HG02973 (cell line): ENCODE results near the gene PLEKHG4B.
"Not testable (repeated sequence)": the region's sequence is repeated elsewhere in the genome, so short reads cannot be mapped to it uniquely, and the experiment has no call there.

Experiments used
- ATAC-seq: cut with Tn5 transposase; IDR thresholded peaks from one replicate; pipeline ENCODE4 v1.9.1; 2021; ENCODE audit warnings: moderate library complexity; ENCODE audit not compliant: unreplicated experiment

PLEKHG4B gene

GRCh38 chr5:217494-218456 lies 125.8 kb downstream of the PLEKHG4B start, which contains the start of the genes CCDC127 and SDHA:
TSS of gene CCDC127 (minus strand) at chr5:218153. CDS start at chr5:216849, 1,304 bp downstream.
TSS of gene SDHA (plus strand) at chr5:218320. CDS start at chr5:218356, 36 bp downstream.
- peak; percentile 72 for ATAC-seq

- peak; percentile 17 for ATAC-seq
Measured at GRCh38 chr5:218457-219291, 126.7 kb downstream of the PLEKHG4B start.

- ATAC-seq: no peak
Measured at GRCh38 chr5:219460-219863, 127.5 kb downstream of the PLEKHG4B start.

GRCh38 chr5:219991-220390 lies 128.0 kb downstream of the PLEKHG4B start:
- no peak for ATAC-seq

- ATAC-seq: not testable (repeated sequence)
Measured at GRCh38 chr5:222951-223715, 131.2 kb downstream of the PLEKHG4B start.

GRCh38 chr5:223791-224190 lies 131.8 kb downstream of the PLEKHG4B start:
- no peak for ATAC-seq

- ATAC-seq: no peak
Measured at GRCh38 chr5:225334-225733, 133.4 kb downstream of the PLEKHG4B start.

- ATAC-seq: not testable (repeated sequence)
Measured at GRCh38 chr5:227375-227774, 135.4 kb downstream of the PLEKHG4B start.

- no peak for ATAC-seq
Measured at GRCh38 chr5:228886-229285, 136.9 kb downstream of the PLEKHG4B start.

GRCh38 chr5:230711-231110 lies 138.7 kb downstream of the PLEKHG4B start:
- no peak for ATAC-seq

GRCh38 chr5:231661-232060 lies 139.7 kb downstream of the PLEKHG4B start:
- ATAC-seq: no peak

- not testable (repeated sequence) for ATAC-seq
Measured at GRCh38 chr5:233426-233825, 141.5 kb downstream of the PLEKHG4B start.

- ATAC-seq: no peak
Measured at GRCh38 chr5:234450-234849, 142.5 kb downstream of the PLEKHG4B start.

GRCh38 chr5:235527-235926 lies 143.6 kb downstream of the PLEKHG4B start:
- ATAC-seq: not testable (repeated sequence)

GRCh38 chr5:237931-238330 lies 146.0 kb downstream of the PLEKHG4B start:
- not testable (repeated sequence) for ATAC-seq
